Measurements from ENCODE around the gene SH3RF1.

Gene SH3RF1

DNA sequence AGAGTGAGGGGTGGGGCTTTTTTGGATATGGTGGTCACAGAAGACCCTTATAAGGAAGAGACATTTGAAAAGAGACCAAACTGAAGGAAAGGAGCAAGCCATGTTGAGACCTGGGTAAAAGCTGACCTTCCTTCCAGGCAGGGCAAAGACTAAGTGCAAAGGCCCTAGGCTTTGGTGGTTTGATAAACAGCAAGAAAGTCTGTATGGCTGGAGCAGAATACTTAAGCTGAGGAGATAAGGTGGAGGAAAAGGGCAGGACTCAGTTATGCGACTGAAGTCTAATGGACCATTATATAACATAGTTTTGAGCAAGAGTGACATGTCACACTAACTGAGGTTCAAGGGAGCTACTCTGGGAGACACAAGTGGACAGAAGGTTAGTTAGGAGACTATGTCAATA, 20.0 kb downstream of the SH3RF1 start:
- no peak for DNase-seq

GRCh38 chr4:169249999-169250398, 20.8 kb downstream of the SH3RF1 start:
- no peak for DNase-seq

GRCh38 chr4:169249214-169249973, 21.4 kb downstream of the SH3RF1 start:
- no peak for DNase-seq

GRCh38 chr4:169248645-169249044, 22.1 kb downstream of the SH3RF1 start:
- DNase-seq: peak; percentile 68

DNA sequence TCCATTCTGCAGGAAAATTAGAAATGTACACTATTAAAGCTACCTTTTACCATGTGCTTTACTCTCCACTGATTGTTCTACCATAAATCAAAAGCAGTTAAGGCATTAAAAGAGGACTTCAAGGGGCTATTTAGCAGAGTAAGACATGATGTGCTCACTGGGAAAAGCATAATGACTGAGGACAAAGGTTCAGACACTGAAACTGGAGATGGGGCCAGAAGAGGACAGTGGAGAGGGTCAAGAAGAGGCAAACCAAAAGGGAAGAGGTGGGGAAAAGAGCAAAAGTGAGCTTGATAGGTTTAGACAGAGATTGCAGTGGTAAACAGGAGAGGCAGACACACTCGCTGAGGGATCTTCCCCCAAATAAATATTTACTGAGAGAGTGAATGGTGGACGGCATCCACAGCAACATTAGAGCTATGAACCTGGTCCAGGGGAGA, 23.8 kb downstream of the SH3RF1 start:
- no peak for DNase-seq

DNA sequence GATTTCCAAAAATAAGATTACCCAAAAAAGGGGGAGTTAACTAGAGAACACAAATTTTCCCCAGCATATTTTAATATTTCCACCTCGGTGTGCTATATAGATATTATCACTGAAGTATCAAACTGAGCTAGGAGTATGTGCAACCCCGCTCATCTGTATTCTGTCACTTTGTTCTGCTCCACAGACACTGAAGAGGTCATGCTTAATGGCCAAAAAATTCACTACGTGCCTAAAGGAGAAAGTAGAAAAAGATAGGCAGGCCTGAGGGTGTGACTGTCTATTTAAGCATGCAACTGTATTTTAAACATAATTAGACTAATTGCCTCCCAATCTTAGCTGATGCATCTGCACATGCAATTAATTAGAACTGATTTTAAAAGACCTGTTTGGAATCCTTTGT, 24.5 kb downstream of the SH3RF1 start:
- DNase-seq: no peak

DNA sequence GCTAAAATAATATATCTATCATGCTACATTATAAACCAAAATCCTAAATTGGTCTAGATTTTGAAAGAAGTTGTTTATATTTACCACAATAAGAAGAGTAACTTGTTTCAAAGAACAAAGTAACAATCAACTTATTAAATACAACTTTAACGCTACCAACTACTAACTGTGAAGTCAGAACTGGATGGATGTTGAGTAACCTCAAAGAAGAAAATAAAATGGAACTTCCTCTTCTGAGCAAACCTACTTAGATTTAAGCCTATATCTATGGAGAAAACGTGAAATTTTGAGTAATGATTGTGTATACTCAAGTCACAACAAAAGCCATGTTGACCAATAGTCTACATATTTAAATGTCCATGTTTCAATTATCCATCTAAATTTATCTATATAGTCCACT, 25.7 kb downstream of the SH3RF1 start:
- DNase-seq: no peak

- DNase-seq: no peak
Observed at GRCh38 chr4:169243825-169244609, 26.7 kb downstream of the SH3RF1 start.

- DNase-seq: no peak
Observed at GRCh38 chr4:169241464-169241863, 29.3 kb downstream of the SH3RF1 start.

GRCh38 chr4:169239221-169239905, 31.4 kb downstream of the SH3RF1 start:
- DNase-seq: no peak

DNA sequence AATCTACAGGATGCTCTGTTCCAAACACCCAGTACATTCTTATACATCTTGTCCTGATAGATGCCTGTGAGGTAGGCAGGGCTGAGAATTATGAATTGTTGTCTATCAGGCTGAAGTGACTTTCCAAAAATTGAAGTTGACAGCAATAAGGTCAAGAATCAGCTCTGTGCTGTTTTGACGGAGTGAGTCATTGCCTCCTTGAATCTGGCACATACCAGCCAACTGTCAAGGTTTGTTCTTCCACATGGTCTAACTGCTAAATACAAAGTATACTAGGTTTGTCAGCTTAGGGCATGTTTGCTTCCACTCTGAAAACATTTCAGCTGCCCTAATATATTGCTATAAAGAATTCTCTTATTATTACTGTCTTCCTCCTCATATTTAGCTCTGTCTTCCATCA, 32.3 kb downstream of the SH3RF1 start:
- DNase-seq: no peak

DNA sequence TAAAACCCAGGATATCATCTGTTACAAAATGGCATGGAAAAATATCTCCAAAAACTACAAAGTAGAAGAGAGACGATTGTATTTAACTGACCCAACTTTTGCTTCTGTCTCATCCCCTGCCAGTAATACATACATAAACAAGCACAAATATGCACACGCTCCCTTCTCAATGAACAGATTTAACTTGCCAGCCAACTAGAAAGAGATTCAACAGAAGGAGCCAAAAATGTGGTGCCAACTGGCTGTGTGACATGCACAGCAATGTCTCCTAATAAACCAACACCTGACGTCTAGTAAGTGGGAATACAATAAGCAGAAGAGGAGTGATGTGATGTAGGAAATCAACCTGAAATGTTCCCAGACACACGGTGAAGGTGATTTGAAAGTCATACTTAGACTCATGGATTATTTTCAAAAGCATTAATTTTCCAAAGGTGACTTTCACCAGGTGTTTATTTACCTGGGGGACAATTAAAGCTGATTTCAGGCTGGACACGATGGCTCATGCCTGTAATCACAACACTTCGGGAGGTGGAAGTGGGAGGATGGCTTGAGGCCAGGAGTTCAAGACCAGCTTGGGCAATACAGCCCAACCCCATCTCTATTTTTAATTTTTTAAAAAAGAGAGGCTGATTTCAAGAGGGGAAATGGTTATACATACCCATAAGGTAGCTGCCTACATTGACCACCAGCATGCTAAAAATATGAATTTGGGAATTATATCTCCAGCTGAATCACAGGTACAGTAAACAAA, 33.7 kb downstream of the SH3RF1 start:
- no peak for DNase-seq

GRCh38 chr4:169236078-169236477, 34.7 kb downstream of the SH3RF1 start:
- DNase-seq: no peak

DNA sequence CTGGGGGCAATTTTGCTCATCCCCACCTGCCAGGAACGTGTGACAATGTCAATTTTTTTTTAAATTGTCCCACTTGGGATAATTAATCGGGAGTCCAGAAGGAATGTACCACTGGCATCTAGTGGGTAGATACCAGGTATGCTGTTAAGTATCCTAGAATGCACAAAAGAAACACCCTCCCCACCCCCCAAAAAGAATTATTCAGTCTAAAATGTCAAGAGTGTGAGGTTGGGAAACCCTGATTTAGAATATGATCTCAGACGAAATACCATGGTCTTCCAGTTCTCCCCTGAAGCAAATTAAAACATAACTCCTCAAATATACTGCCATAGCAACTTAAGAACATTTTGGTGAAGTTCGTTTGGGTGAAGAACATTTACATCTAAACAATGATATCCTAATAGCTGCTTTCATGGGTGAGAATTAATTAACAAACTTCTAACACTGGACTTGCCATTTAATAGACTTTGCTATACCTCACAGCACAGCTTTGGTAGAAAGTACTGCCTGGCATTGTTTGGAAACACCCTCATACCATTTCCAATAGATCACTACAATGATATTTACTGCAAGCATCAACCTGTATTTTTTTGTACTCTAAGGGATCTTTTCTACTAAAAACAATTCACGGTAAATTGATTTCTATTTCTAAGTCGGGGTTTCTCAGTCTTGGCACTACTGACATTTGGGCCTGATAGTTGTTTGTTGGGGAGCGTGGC, 36.5 kb downstream of the SH3RF1 start:
- no peak for DNase-seq

GRCh38 chr4:169233691-169234090, 37.1 kb downstream of the SH3RF1 start:
- no peak for DNase-seq

DNA sequence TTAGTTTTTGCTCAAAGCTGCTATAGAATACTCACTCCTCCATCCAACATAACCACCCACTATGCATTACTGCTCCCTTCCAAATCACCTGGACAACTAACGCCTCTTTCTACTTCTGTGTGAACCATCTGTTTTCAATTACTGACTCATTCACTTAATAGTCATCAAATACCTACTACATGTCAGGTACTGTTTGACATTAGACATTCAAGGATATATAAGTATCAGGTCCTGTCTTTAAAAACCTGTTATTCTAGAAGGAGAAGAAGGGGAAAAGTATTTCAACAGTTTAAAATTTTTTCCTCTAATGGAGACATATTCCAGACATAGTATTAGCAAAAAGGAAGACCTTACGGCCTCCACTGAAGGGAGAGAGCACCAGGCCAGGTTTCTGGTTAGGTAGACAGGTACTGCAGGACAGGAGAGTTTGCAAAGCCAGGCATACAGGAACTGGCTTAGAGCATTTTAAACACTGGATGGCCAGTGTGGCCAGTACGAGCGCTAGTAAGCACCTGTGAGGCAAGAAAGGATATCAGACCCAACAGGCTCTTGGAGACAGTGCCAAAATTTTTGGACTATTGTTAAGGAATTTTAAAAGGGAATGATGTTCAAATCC, 39.0 kb downstream of the SH3RF1 start:
- no peak for DNase-seq

DNA sequence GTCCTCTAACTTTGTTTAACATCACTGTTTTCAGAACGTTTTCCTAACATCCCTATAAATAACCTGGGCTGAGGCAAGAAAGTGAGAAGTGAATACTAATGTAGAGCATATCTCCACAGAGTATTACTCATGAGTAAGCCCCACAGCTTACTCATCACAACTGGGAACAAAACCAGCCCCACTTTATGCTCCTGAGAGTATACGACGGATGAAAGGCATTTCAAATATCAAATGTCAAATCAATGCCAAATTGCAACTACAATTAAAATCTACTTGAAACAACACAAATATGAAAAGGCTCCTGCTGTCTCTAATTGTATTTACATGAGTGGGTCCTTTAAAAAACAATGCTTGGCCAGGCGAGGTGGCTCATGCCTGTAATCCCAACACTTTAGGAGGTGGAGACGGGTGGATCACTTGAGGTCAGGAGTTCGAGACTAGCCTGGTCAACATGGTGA, 41.2 kb downstream of the SH3RF1 start:
- peak; percentile 49 for DNase-seq

- no peak for DNase-seq
Observed at GRCh38 chr4:169228076-169228475, 42.7 kb downstream of the SH3RF1 start.

DNA sequence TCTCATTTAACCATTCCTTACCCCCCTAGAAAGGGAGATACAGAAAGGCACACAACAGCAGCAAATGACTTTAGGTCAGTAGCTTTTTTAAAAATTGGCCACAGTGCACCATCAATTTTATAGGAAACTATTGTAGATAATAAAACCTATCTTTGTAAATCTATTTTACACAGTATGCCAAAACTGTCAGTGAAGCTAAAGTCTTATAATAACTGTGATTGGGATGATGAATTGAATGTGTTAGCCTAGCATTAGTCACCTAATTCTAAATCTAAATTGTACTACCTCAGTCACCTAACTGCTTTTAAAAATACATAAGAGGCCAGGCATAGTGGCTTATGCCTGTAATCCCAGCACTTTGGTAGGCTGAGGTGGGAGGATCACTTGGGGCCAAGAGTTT, 44.2 kb downstream of the SH3RF1 start:
- no peak for DNase-seq

- DNase-seq: no peak
Observed at GRCh38 chr4:169225812-169226211, 44.9 kb downstream of the SH3RF1 start.

DNA sequence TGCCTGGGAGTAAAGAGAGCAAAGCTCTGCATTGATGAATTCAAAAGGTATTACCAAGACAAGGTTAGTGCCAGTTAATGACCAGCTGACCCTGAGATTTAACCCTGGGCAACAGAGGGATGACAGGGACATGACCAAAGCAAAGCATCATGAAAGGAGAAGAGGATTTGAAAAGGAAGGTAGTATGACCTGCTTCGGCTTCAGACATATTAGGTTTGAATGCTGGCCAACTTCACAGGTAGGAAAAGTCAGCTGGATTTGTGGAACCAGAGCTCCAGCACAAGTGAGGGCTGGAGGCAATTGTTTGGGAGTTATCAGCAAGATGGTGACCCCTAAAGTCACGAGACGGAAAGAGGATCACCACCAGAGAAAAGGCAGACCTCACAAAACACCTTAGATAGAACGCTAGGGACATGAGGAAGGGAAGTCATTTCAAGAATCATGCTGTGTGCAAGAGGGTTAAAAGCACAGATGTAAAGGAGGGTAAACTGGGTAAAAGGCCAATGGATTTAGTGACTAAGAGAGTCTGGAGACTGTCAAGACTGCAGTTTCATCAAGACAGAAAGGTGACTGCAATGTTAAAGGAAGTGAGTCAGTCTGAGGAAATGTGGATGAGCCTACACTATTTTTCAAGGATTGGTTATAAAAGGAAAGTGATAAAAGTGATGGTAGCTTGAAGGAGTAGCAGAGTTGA, 45.6 kb downstream of the SH3RF1 start:
- DNase-seq: no peak

Data from NCI-H2029 treated with DMSO at 0.1 percent for 48 hours (cell line).